Endothelial cell of umbilical vein (primary cell): ENCODE data around the gene LRRK1. TPM values are rescaled to one million over a fixed set of nuclear protein-coding genes. Genes with fewer than 3 reads are reported as not detected.

ENCODE experiments used
- BruUV-seq: library from RNA; stranded (reverse); fragments of 400-500 nt; replicated peaks from 2 replicates; lab custom pipeline; 2021; lab: Mats Ljungman, UMichigan
- CTCF ChIA-PET: fragments of 300-600, 350-600 bp; sonication (Branson Sonifier 250); formaldehyde crosslinking; loops from one replicate; lab custom pipeline; 2021; ENCODE audit warnings: antibody characterized with exemption, inconsistent platforms; lab: Charles Lee
- POLR2A ChIA-PET: fragments of 300-600, 350-600 bp; sonication (Branson Sonifier 250); formaldehyde crosslinking; loops from one replicate; lab custom pipeline; 2021; ENCODE audit warnings: antibody characterized with exemption, inconsistent platforms; lab: Charles Lee
- DNase-seq: peaks from one replicate; pipeline ENCODE4 v3.0.0-alpha.2; 2011; ENCODE audit warnings: low read depth, low spot score
- FAIRE-seq: peaks from 2 replicates; lab custom pipeline; 2011; peaks lifted over from hg19 to GRCh38; lab: Jason Lieb, UNC
- H2AFZ ChIP-seq: 2 replicates; pipeline ENCODE4 v1.6.0; 2012; ENCODE audit warnings: low read depth, low read length, control low read depth, inconsistent platforms
- H3K27ac ChIP-seq: 2 replicates; pipeline ENCODE4 v1.5.1; 2011; ENCODE audit warnings: low read depth, mild to moderate bottlenecking, control low read depth, low read length, moderate library complexity; ENCODE audit not compliant: insufficient read depth
- H3K27me3 ChIP-seq, 2 experiments: 2 replicates each; pipeline versions ENCODE4 v1.6.0 to v1.6.1; 2011; ENCODE audit warnings: low read length in 2 of 2, mixed read lengths in 1 of 2; ENCODE audit not compliant: control insufficient read depth in 2 of 2, insufficient read depth in 2 of 2
- H3K36me3 ChIP-seq, 2 experiments: 2 replicates in 1 of 2; 3 replicates in 1 of 2; pipeline ENCODE4 v1.5.1; 2011; ENCODE audit warnings: low read length in 2 of 2, mild to moderate bottlenecking in 1 of 2, moderate library complexity in 1 of 2; ENCODE audit not compliant: control insufficient read depth in 2 of 2, insufficient read depth in 2 of 2; ENCODE audit errors: extremely low read depth in 1 of 2
- H3K4me1 ChIP-seq: 3 replicates; pipeline ENCODE4 v1.5.1; 2011; ENCODE audit warnings: mild to moderate bottlenecking, low read length; ENCODE audit not compliant: control insufficient read depth, insufficient read depth; ENCODE audit errors: extremely low read depth
- H3K4me2 ChIP-seq: 2 replicates; pipeline ENCODE4 v1.6.1; 2011; ENCODE audit warnings: low read length, control low read depth, mixed read lengths; ENCODE audit not compliant: insufficient read depth
- H3K4me3 ChIP-seq, 3 experiments: fragments of 200-600 bp in 1 of 3; sonication (generic), shearing (Covaris generic) in 1 of 3; replicated peaks in 1 of 3; 2 replicates each; pipeline ENCODE4 v1.5.1; 2011 to 2016; ENCODE audit warnings: control low read depth in 3 of 3, low read length in 3 of 3, mild to moderate bottlenecking in 2 of 3, inconsistent platforms in 1 of 3, low read depth in 1 of 3, moderate library complexity in 1 of 3; ENCODE audit not compliant: insufficient read depth in 1 of 3
- H3K79me2 ChIP-seq: 2 replicates; pipeline ENCODE4 v1.6.0; 2012; ENCODE audit warnings: low read length, inconsistent platforms; ENCODE audit not compliant: control insufficient read depth, insufficient read depth
- H3K9ac ChIP-seq: replicated peaks from 2 replicates; pipeline ENCODE3; 2011; ENCODE audit warnings: low read length, control low read depth; ENCODE audit not compliant: insufficient read depth; ENCODE audit errors: extremely low read depth
- H3K9me1 ChIP-seq: replicated peaks from 3 replicates; pipeline ENCODE4 v1.6.0; 2011; ENCODE audit warnings: mild to moderate bottlenecking, low read length; ENCODE audit not compliant: control insufficient read depth, insufficient read depth; ENCODE audit errors: extremely low read depth
- H3K9me3 ChIP-seq: replicated peaks from 2 replicates; pipeline ENCODE4 v1.5.1; 2012; ENCODE audit warnings: low read length, inconsistent platforms; ENCODE audit not compliant: control insufficient read depth, insufficient read depth
- H4K20me1 ChIP-seq: replicated peaks from 2 replicates; pipeline ENCODE3; 2011; ENCODE audit warnings: mild to moderate bottlenecking, low read length; ENCODE audit not compliant: control insufficient read depth, insufficient read depth; ENCODE audit errors: extremely low read depth
- CTCF ChIP-seq, 2 donors: IDR thresholded peaks; 1 replicate in 1 of 2; 2 replicates in 1 of 2; pipeline ENCODE4 v1.5.1; 2011; ENCODE audit warnings: low read length in 2 of 2, mild to moderate bottlenecking in 2 of 2, moderate library complexity in 2 of 2, control low read depth in 1 of 2, inconsistent platforms in 1 of 2, low read depth in 1 of 2; ENCODE audit not compliant: insufficient read depth in 1 of 2; ENCODE audit errors: extremely low read depth in 1 of 2
- EZH2 ChIP-seq: IDR thresholded peaks from 2 replicates; pipeline ENCODE4 v1.6.1; 2012; ENCODE audit warnings: borderline replicate concordance, low read depth, mild to moderate bottlenecking, moderate library complexity, low read length, inconsistent platforms; ENCODE audit not compliant: severe bottlenecking
- FOS ChIP-seq: IDR thresholded peaks from 2 replicates; pipeline ENCODE4 v1.6.1; 2011; ENCODE audit warnings: mild to moderate bottlenecking, low read length, moderate library complexity, borderline replicate concordance; ENCODE audit not compliant: insufficient read depth
- GATA2 ChIP-seq: IDR thresholded peaks from 2 replicates; pipeline ENCODE4 v1.7.0; 2011; ENCODE audit warnings: low read depth, mild to moderate bottlenecking, moderate library complexity, mixed read lengths, low read length; ENCODE audit not compliant: insufficient read length, insufficient read depth
- JUN ChIP-seq: IDR thresholded peaks from 2 replicates; pipeline ENCODE4 v1.6.1; 2011; ENCODE audit warnings: borderline replicate concordance, low read depth; ENCODE audit not compliant: insufficient read length, insufficient read depth
- MAX ChIP-seq: IDR thresholded peaks from 2 replicates; pipeline ENCODE4 v1.6.1; 2011; ENCODE audit not compliant: insufficient read depth, insufficient read length
- MYC ChIP-seq: IDR thresholded peaks from one replicate; pipeline ENCODE4 v1.6.1; 2011; ENCODE audit warnings: mild to moderate bottlenecking, low read depth, low read length
- POLR2A ChIP-seq: IDR thresholded peaks from 2 replicates; pipeline ENCODE4 v1.6.1; 2012; ENCODE audit warnings: low read depth, mild to moderate bottlenecking, control low read depth, low read length
- POLR2AphosphoS5 ChIP-seq: IDR thresholded peaks from 2 replicates; pipeline ENCODE4 v1.6.1; 2012; ENCODE audit warnings: low read depth, mild to moderate bottlenecking, control low read depth, low read length, moderate library complexity; ENCODE audit not compliant: insufficient read depth
- dilution Hi-C: fragments of 300-500 bp; cut with MboI; formaldehyde crosslinking; loops from one replicate; pipeline ENCODE4 v1.15.0; 2019; ENCODE audit warnings: low sequenced_read_pairs; ENCODE audit not compliant: extremely low pct_ligation_motif_present
- intact Hi-C: fragments of 100-400 bp; cut with micrococcal nuclease; formaldehyde crosslinking; loops from one replicate; pipeline ENCODE4 v1.10.0; 2022
- polyA plus RNA-seq, 4 experiments: library from polyadenylated mRNA; depleted of rRNA in 3 of 4; stranded (reverse) in 3 of 4; unstranded in 1 of 4; fragments of >200 nt; gene quantifications; 2 replicates each; pipeline versions ENCODE4 v1.2.1 to v1.2.3, GENCODE V29; 2011 to 2012; ENCODE audit warnings: missing spikeins in 1 of 4
- total RNA-seq: library from RNA; stranded (reverse); gene quantifications from 2 replicates; pipeline ENCODE4 v1.2.3, GENCODE V29; 2021

The LRRK1 gene
- total and polyA plus RNA-seq, 2 donors (not counting 3 experiments of a cell fraction or from before 2014, with no cell fraction given) = 11.0 to 22.1 TPM

- POLR2A ChIA-PET = no interaction called here
- Histone ChIP-seq H3K36me3 (peaks cover 0 to 28% of the 10 kb centered on the region in 2 experiments), H3K9me1 (no peaks in the 10 kb centered on the region), H2AFZ (no peak overlapping the region), H3K27me3 (no peaks in the 10 kb centered on the region), H3K27ac (no peak overlapping the region), H3K4me3 (no peak overlapping the region), H4K20me1 (no peaks in the 10 kb centered on the region), H3K79me2 (no peaks in the 10 kb centered on the region), H3K9me3 (no peaks in the 10 kb centered on the region), H3K4me2 (no peak overlapping the region), H3K4me1 (no peaks in the 10 kb centered on the region), H3K9ac (no peak overlapping the region)
- TF ChIP-seq GATA2 = no peak
- TF ChIP-seq MYC = no peak
- no peak for TF ChIP-seq CTCF (IDR thresholded peaks at IDR 0.05; ENCODE audit: extremely low read depth in 1 of 2, insufficient read depth in 1 of 2, low read depth in 1 of 2, low read length in 2 of 2)
- TF ChIP-seq POLR2A = no peak
- no peak for TF ChIP-seq FOS
- TF ChIP-seq EZH2 = no peak
- TF ChIP-seq JUN = no peak
- no peak for TF ChIP-seq MAX
- no peak for TF ChIP-seq POLR2AphosphoS5
- intact Hi-C loops = no loop called here
- CTCF ChIA-PET = interaction anchor here (1.2 kb wide), 1 partner anchor 11 kb away, joined by 5 read pairs; no protein-coding TSS in a partner anchor
- dilution Hi-C loops = no loop called here
- DNase-seq (no peak), FAIRE-seq (no peak)
- BruUV-seq = no TSS peak
These were observed 137.5 kb downstream of the LRRK1 start for GRCh38 chr15:101056366-101057334.
